Stimulated activated CD8-positive, alpha-beta memory T cell treated with anti-CD3 and anti-CD28 coated beads, Interleukin-12 subunit alpha, Interleukin-12 subunit beta, amount 100 ng/mL, for 1 hour (primary cell): ENCODE data around the gene COL5A1.

Source experiments
- DNase-seq: peaks from one replicate; pipeline ENCODE4 v3.0.0-alpha.2; 2020; ENCODE audit warnings: low read depth

The COL5A1 gene

GRCh38 chr9:134626571-134627416, 14.8 kb upstream of the COL5A1 start:
- DNase-seq: no peak

- DNase-seq: no peak
Observed at GRCh38 chr9:134627417-134628353, 13.9 kb upstream of the COL5A1 start.

GRCh38 chr9:134628354-134628736, 13.3 kb upstream of the COL5A1 start:
- no peak for DNase-seq

GRCh38 chr9:134629061-134629585, 12.5 kb upstream of the COL5A1 start:
- no peak for DNase-seq

- no peak for DNase-seq
Observed at GRCh38 chr9:134629586-134630392, 11.8 kb upstream of the COL5A1 start.

GRCh38 chr9:134630393-134630790, 11.2 kb upstream of the COL5A1 start:
- DNase-seq: no peak

GRCh38 chr9:134630861-134631260, 10.7 kb upstream of the COL5A1 start:
- no peak for DNase-seq

GRCh38 chr9:134631881-134632280, 9.7 kb upstream of the COL5A1 start:
- DNase-seq: no peak

GRCh38 chr9:134632329-134632728, 9.3 kb upstream of the COL5A1 start:
- no peak for DNase-seq

- no peak for DNase-seq
Observed at GRCh38 chr9:134633362-134634142, 8.1 kb upstream of the COL5A1 start.

GRCh38 chr9:134634176-134634575, 7.4 kb upstream of the COL5A1 start:
- DNase-seq: no peak

GRCh38 chr9:134634667-134635230, 6.9 kb upstream of the COL5A1 start:
- no peak for DNase-seq

GRCh38 chr9:134635351-134636148, 6.1 kb upstream of the COL5A1 start:
- no peak for DNase-seq

GRCh38 chr9:134636149-134636507, 5.5 kb upstream of the COL5A1 start:
- DNase-seq: no peak

GRCh38 chr9:134637241-134637640, 4.4 kb upstream of the COL5A1 start:
- no peak for DNase-seq

- DNase-seq: no peak
Observed at GRCh38 chr9:134637696-134638501, 3.7 kb upstream of the COL5A1 start.

- no peak for DNase-seq
Observed at GRCh38 chr9:134638502-134639090, 3.0 kb upstream of the COL5A1 start.

GRCh38 chr9:134639994-134640393, 1.6 kb upstream of the COL5A1 start:
- DNase-seq: no peak
